ENCODE measurements around the gene ADGRB2. TPM values are rescaled to one million over a fixed set of nuclear protein-coding genes. Genes with fewer than 3 reads are reported as not detected.
"Not testable (repeated sequence)": the region's sequence is repeated elsewhere in the genome, so short reads cannot be mapped to it uniquely, and the experiment has no call there.

Gene ADGRB2
- total RNA-seq, 1 experiment from 2014 or later, result 1.5 TPM

- Mint-ChIP-seq H3K4me1 (ENCODE audit: insufficient read depth, unreplicated experiment) (peaks cover 43% of the 10 kb centered on the region), H3K36me3 (ENCODE audit: insufficient read depth, unreplicated experiment) (no peaks in the 10 kb centered on the region), H3K27me3 (ENCODE audit: insufficient read depth, unreplicated experiment) (no peaks in the 10 kb centered on the region), H3K27ac (ENCODE audit: low read depth, unreplicated experiment) (peak overlapping the region; percentile 67), H3K9me3 (ENCODE audit: unreplicated experiment) (no peaks in the 10 kb centered on the region), H3K4me3 (ENCODE audit: unreplicated experiment) (no peak overlapping the region)
- intact Hi-C loops (cut with micrococcal nuclease), result no loop called here
- peak; percentile 38 for DNase-seq (ENCODE audit: unreplicated experiment)
- ChIA-PET POLR2A (interaction anchor here (1.0 to 3.3 kb wide), 5 partner anchors 9 to 74 kb away, joined by 3 to 32 read pairs (median 4); partner anchors contain the start of gene COL16A1), CTCF (interaction anchor here (0.9 to 2.1 kb wide), 6 partner anchors 33 to 150 kb away, joined by 3 to 16 read pairs (median 4); partner anchors contain the start of gene ADGRB2)
- TF ChIP-seq CTCF (IDR thresholded peaks at IDR 0.05; ENCODE audit: unreplicated experiment), result no peak
- BruUV-seq (replicated peaks), result no TSS peak
These were observed 51.5 kb downstream of the ADGRB2 start for GRCh38 chr1:31712630-31713029.

- intact Hi-C loops (cut with micrococcal nuclease), result no loop called here
- ChIA-PET POLR2A (interaction anchor here (1.0 to 3.3 kb wide), 5 partner anchors 9 to 74 kb away, joined by 3 to 32 read pairs (median 4); partner anchors contain the start of gene COL16A1), CTCF (interaction anchor here (0.5 to 2.1 kb wide), 7 partner anchors 34 to 569 kb away, joined by 3 to 16 read pairs (median 3); partner anchors contain the start of gene ADGRB2)
- TF ChIP-seq CTCF (IDR thresholded peaks at IDR 0.05; ENCODE audit: unreplicated experiment), result no peak
- no TSS peak for BruUV-seq (replicated peaks)
- Mint-ChIP-seq H3K9me3 (ENCODE audit: unreplicated experiment) (no peaks in the 10 kb centered on the region), H3K27me3 (ENCODE audit: insufficient read depth, unreplicated experiment) (no peaks in the 10 kb centered on the region), H3K36me3 (ENCODE audit: insufficient read depth, unreplicated experiment) (no peaks in the 10 kb centered on the region), H3K27ac (ENCODE audit: low read depth, unreplicated experiment) (peak overlapping the region; percentile 67), H3K4me3 (ENCODE audit: unreplicated experiment) (no peak overlapping the region), H3K4me1 (ENCODE audit: insufficient read depth, unreplicated experiment) (peaks cover 43% of the 10 kb centered on the region)
- no peak for DNase-seq (ENCODE audit: unreplicated experiment)
These were observed 52.1 kb downstream of the ADGRB2 start for GRCh38 chr1:31712068-31712467.

DNA sequence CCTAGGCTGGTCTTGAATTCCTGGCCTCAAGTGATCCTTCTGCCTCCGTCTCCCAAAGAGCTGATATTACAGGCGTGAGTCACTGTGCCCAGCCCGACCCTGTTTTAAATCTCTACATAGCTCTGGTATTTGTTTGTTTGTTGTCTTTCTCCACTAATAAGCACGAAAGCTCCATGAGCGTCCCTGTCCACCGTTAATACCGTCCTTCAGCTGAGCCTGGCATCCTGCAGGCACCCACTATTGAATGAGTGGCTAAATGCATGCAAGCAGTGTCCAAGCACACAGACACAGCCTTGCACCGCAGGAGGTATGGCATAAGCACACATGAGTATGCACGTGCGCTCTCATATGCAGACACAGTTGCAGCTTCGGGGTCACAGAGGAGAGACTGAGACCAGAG is 55.8 kb downstream of the ADGRB2 start:
- CTCF ChIA-PET, result interaction anchor here (0.7 to 1.0 kb wide), 2 partner anchors 27 to 38 kb away, joined by 3 read pairs; no protein-coding TSS in a partner anchor
- Mint-ChIP-seq H3K27me3 (ENCODE audit: insufficient read depth, unreplicated experiment) (no peaks in the 10 kb centered on the region), H3K36me3 (ENCODE audit: insufficient read depth, unreplicated experiment) (no peaks in the 10 kb centered on the region), H3K27ac (ENCODE audit: low read depth, unreplicated experiment) (no peak overlapping the region), H3K9me3 (ENCODE audit: unreplicated experiment) (no peaks in the 10 kb centered on the region), H3K4me1 (ENCODE audit: insufficient read depth, unreplicated experiment) (peaks cover 61% of the 10 kb centered on the region), H3K4me3 (ENCODE audit: unreplicated experiment) (no peak overlapping the region)
- POLR2A ChIA-PET, result interaction anchor here (0.6 to 1.1 kb wide), 2 partner anchors 38 to 1618 kb away, joined by 3 read pairs; no protein-coding TSS in a partner anchor
- intact Hi-C loops (cut with micrococcal nuclease), result no loop called here
- TF ChIP-seq CTCF (IDR thresholded peaks at IDR 0.05; ENCODE audit: unreplicated experiment), result no peak
- no peak for DNase-seq (ENCODE audit: unreplicated experiment)
- no TSS peak for BruUV-seq (replicated peaks)

GRCh38 chr1:31707711-31708110 is 56.4 kb downstream of the ADGRB2 start:
- intact Hi-C loops (cut with micrococcal nuclease), result no loop called here
- DNase-seq (ENCODE audit: unreplicated experiment), result peak; percentile 74
- CTCF ChIA-PET, result interaction anchor here (0.7 kb wide), 1 partner anchor 28 kb away, joined by 3 read pairs; no protein-coding TSS in a partner anchor
- Mint-ChIP-seq H3K4me3 (ENCODE audit: unreplicated experiment) (no peak overlapping the region), H3K36me3 (ENCODE audit: insufficient read depth, unreplicated experiment) (no peaks in the 10 kb centered on the region), H3K27me3 (ENCODE audit: insufficient read depth, unreplicated experiment) (no peaks in the 10 kb centered on the region), H3K4me1 (ENCODE audit: insufficient read depth, unreplicated experiment) (peaks cover 61% of the 10 kb centered on the region), H3K27ac (ENCODE audit: low read depth, unreplicated experiment) (no peak overlapping the region), H3K9me3 (ENCODE audit: unreplicated experiment) (no peaks in the 10 kb centered on the region)
- POLR2A ChIA-PET, result interaction anchor here (0.5 to 1.1 kb wide), 3 partner anchors 38 to 1617 kb away, joined by 3 read pairs; no protein-coding TSS in a partner anchor
- no TSS peak for BruUV-seq (replicated peaks)
- TF ChIP-seq CTCF (IDR thresholded peaks at IDR 0.05; ENCODE audit: unreplicated experiment), result no peak

GRCh38 chr1:31707059-31707600 is 57.0 kb downstream of the ADGRB2 start:
- DNase-seq (ENCODE audit: unreplicated experiment); intact Hi-C loops (cut with micrococcal nuclease); H3K36me3 Mint-ChIP-seq (ENCODE audit: insufficient read depth, unreplicated experiment); H3K27ac Mint-ChIP-seq (ENCODE audit: low read depth, unreplicated experiment); H3K9me3 Mint-ChIP-seq (ENCODE audit: unreplicated experiment); H3K27me3 Mint-ChIP-seq (ENCODE audit: insufficient read depth, unreplicated experiment); H3K4me3 Mint-ChIP-seq (ENCODE audit: unreplicated experiment); BruUV-seq (replicated peaks); POLR2A ChIA-PET; CTCF ChIA-PET: not testable (repeated sequence)
- H3K4me1 Mint-ChIP-seq (ENCODE audit: insufficient read depth, unreplicated experiment), result peaks cover 60% of the 10 kb centered on the region
